H1 (cell line): Measurements from ENCODE around the gene SMARCA1. TPM values are rescaled to one million over a fixed set of nuclear protein-coding genes. Genes with fewer than 3 reads are reported as not detected.

ENCODE experiments used
- BACH1 ChIP-seq: IDR thresholded peaks from 2 replicates; pipeline ENCODE4 v1.6.1; 2012; ENCODE audit warnings: low read length, improper control_type of control experiment
- BCL11A ChIP-seq, 2 experiments: IDR thresholded peaks; one replicate each; pipeline ENCODE4 v1.6.1; 2011; ENCODE audit warnings: low read depth in 2 of 2, low read length in 2 of 2, mild to moderate bottlenecking in 2 of 2
- CBX5 ChIP-seq: fragments of 300-800, 300-1000 bp; sonication (generic); IDR thresholded peaks from 2 replicates; pipeline ENCODE4 v1.7.1; 2016; ENCODE audit warnings: antibody characterized with exemption, low read length, low read depth
- CTBP2 ChIP-seq: IDR thresholded peaks from 2 replicates; pipeline ENCODE4 v1.7.0; 2011; ENCODE audit warnings: borderline replicate concordance, mild to moderate bottlenecking, moderate library complexity, mixed read lengths, low read length; ENCODE audit not compliant: insufficient read depth, insufficient read length
- polyA plus RNA-seq, 7 experiments: library from polyadenylated mRNA; depleted of rRNA in 3 of 7; stranded (reverse) in 5 of 7; unstranded in 2 of 7; fragments of >200 nt in 5 of 7; fragments of 200-250 nt in 2 of 7; gene quantifications; 1 replicate in 5 of 7; 2 replicates in 1 of 7; 4 replicates in 1 of 7; pipeline versions ENCODE4 v1.2.1 to v1.2.3, GENCODE V29; 2011 to 2013; ENCODE audit warnings: missing spikeins in 2 of 7, mixed read lengths in 2 of 7
- total RNA-seq: library from RNA; stranded (reverse); fragmentation: NEBNext Ultra II Directional; extraction: Animal tissue kit (Norgen Biotek cat#: 25700); gene quantifications from 2 replicates; pipeline ENCODE4 v1.2.1, GENCODE V29; 2021

The SMARCA1 gene
- total and polyA plus RNA-seq, 2 of the 8 experiments (the other 6 are each of a cell fraction or from before 2014, with no cell fraction given), result 13.1 to 54.4 TPM

DNA sequence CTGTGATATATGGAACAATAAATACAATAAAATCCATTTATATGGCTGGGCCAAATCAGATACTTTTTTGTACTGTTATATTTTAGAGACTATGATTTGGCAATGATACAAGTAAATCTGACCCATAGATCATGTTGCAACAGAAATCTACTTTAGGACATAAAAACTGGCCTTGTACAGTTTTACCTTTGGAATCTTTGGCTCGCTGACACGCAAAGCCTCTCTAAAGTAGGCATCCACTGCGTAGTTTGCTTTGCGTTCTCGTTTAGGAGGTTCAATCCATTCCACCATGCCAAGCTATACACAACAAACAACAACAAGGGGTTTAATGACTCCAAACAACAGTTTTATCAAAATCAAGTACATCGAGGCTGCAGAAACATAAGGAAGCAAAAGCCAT, 42.4 kb downstream of the SMARCA1 start (continued):
- TF ChIP-seq CBX5, result no peak
- no peak for TF ChIP-seq CTBP2
- TF ChIP-seq BACH1, result no peak
- TF ChIP-seq BCL11A (IDR thresholded peaks at IDR 0.05; ENCODE audit: low read depth in 2 of 2, low read length in 2 of 2), result no peak
